Glutamatergic neuron (in vitro differentiated cells): ENCODE measurements around the gene SHTN1. TPM values are rescaled to one million over a fixed set of nuclear protein-coding genes. Genes with fewer than 3 reads are reported as not detected.

Source experiments
- DNase-seq: peaks from one replicate; pipeline ENCODE4 v3.0.0; 2022
- H3K27ac Mint-ChIP-seq: one replicate; pipeline ENCODE4 v1.8.0; 2020; ENCODE audit warnings: mild to moderate bottlenecking, mixed read lengths, inconsistent platforms; ENCODE audit not compliant: unreplicated experiment
- H3K27me3 Mint-ChIP-seq: one replicate; pipeline ENCODE4 v1.8.0; 2020; ENCODE audit warnings: mild to moderate bottlenecking, moderate library complexity, mixed read lengths, inconsistent platforms; ENCODE audit not compliant: unreplicated experiment
- H3K36me3 Mint-ChIP-seq: one replicate; pipeline ENCODE4 v1.8.0; 2020; ENCODE audit warnings: mild to moderate bottlenecking, mixed read lengths, inconsistent platforms; ENCODE audit not compliant: unreplicated experiment
- H3K4me1 Mint-ChIP-seq: one replicate; pipeline ENCODE4 v1.8.0; 2020; ENCODE audit warnings: mild to moderate bottlenecking, low read depth, mixed read lengths, inconsistent platforms; ENCODE audit not compliant: unreplicated experiment
- H3K4me3 Mint-ChIP-seq: one replicate; pipeline ENCODE4 v1.8.0; 2020; ENCODE audit warnings: mild to moderate bottlenecking, mixed read lengths, inconsistent platforms; ENCODE audit not compliant: unreplicated experiment
- H3K9me3 Mint-ChIP-seq: one replicate; pipeline ENCODE4 v1.8.0; 2020; ENCODE audit warnings: mild to moderate bottlenecking, moderate library complexity, mixed read lengths, inconsistent platforms; ENCODE audit not compliant: unreplicated experiment
- total RNA-seq: library from RNA; stranded (reverse); fragmentation: NEBNext Ultra II Directional; extraction: Animal tissue kit (Norgen Biotek cat#: 25700); gene quantifications from one replicate; pipeline ENCODE4 v1.2.1, GENCODE V29; 2021; ENCODE audit not compliant: unreplicated experiment
- TF ChIP-seq, protein P1 (sequence below): fragments of 200-600 bp; sonication (generic); IDR thresholded peaks from one replicate; pipeline ENCODE4 v1.5.0; 2021; ENCODE audit not compliant: partially characterized antibody, unreplicated experiment

The SHTN1 gene
- total RNA-seq, 1 donor from 2014 or later = 54.8 TPM

DNA sequence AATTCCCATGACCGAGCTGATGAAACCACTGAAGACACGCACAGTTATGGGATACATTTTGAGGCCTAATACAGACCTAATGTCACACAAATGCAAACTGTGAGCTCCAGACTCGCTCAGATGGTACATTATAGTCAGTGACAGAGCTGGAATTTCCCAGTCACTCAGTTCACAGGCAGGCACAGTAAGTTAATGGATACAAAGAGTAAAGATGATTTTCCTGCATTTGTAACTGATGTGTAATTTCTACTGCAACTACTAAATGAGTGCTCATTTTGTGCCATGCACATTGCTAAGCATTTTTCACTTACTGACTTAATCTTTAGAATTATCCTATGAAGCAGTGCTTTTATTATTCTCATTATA is 99.2 kb downstream of the SHTN1 start:
- H3K27me3 Mint-ChIP-seq = no peaks in the 10 kb centered on the region
- H3K4me3 Mint-ChIP-seq = no peak overlapping the region
- TF ChIP-seq, protein P1, sequence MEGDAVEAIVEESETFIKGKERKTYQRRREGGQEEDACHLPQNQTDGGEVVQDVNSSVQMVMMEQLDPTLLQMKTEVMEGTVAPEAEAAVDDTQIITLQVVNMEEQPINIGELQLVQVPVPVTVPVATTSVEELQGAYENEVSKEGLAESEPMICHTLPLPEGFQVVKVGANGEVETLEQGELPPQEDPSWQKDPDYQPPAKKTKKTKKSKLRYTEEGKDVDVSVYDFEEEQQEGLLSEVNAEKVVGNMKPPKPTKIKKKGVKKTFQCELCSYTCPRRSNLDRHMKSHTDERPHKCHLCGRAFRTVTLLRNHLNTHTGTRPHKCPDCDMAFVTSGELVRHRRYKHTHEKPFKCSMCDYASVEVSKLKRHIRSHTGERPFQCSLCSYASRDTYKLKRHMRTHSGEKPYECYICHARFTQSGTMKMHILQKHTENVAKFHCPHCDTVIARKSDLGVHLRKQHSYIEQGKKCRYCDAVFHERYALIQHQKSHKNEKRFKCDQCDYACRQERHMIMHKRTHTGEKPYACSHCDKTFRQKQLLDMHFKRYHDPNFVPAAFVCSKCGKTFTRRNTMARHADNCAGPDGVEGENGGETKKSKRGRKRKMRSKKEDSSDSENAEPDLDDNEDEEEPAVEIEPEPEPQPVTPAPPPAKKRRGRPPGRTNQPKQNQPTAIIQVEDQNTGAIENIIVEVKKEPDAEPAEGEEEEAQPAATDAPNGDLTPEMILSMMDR = no peak
- peaks cover under 1% of the 10 kb centered on the region for H3K4me1 Mint-ChIP-seq
- no peaks in the 10 kb centered on the region for H3K9me3 Mint-ChIP-seq
- H3K27ac Mint-ChIP-seq = no peak overlapping the region
- no peak for DNase-seq
- H3K36me3 Mint-ChIP-seq = peaks cover 3% of the 10 kb centered on the region

DNA sequence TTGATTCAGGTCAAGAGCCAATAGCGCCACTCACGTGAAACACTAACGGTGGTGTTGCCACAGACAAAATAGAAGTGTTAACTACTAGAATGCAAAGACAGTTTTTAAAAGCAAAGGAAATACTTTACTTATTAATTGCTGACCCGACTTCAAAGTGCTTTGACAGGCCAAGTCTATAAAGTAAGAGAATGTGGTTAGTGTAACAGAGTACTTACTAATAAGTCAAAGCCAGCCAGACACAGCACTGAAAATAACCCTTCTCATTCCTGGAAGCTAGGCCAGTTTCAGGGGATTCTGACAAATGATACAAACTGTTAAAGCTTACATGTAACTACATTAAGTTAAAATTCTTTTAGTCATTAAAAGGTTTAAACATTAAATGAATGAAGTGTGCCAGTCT is 105.4 kb downstream of the SHTN1 start:
- H3K27me3 Mint-ChIP-seq = no peaks in the 10 kb centered on the region
- H3K4me3 Mint-ChIP-seq = no peak overlapping the region
- no peak overlapping the region for H3K27ac Mint-ChIP-seq
- peaks cover 2% of the 10 kb centered on the region for H3K4me1 Mint-ChIP-seq
- H3K9me3 Mint-ChIP-seq = no peaks in the 10 kb centered on the region
- DNase-seq = no peak
- H3K36me3 Mint-ChIP-seq = peaks cover 3% of the 10 kb centered on the region
- TF ChIP-seq, protein P1 = no peak

DNA sequence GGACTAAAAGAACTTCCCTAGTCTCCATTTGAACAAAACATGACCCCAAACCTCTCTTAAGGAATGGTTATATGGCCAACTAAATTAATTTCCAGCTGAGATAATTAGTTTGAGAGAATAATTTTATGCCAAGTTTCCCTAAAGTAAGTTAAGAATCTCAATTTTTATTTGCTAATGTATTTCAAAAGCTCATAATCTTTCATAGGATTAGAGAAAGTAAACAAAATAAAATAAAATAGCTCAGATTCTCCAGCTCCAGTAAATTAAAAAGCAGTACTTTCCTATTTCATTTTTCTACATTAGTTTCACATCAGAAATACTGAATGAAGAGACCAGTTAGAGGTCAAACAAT is 111.3 kb downstream of the SHTN1 start:
- H3K27me3 Mint-ChIP-seq = no peaks in the 10 kb centered on the region
- TF ChIP-seq, protein P1 = no peak
- H3K4me1 Mint-ChIP-seq = peaks cover 44% of the 10 kb centered on the region
- no peak overlapping the region for H3K4me3 Mint-ChIP-seq
- DNase-seq = no peak
- H3K36me3 Mint-ChIP-seq = no peaks in the 10 kb centered on the region
- H3K9me3 Mint-ChIP-seq = peaks cover 8% of the 10 kb centered on the region
- peak overlapping the region; percentile 53 for H3K27ac Mint-ChIP-seq

DNA sequence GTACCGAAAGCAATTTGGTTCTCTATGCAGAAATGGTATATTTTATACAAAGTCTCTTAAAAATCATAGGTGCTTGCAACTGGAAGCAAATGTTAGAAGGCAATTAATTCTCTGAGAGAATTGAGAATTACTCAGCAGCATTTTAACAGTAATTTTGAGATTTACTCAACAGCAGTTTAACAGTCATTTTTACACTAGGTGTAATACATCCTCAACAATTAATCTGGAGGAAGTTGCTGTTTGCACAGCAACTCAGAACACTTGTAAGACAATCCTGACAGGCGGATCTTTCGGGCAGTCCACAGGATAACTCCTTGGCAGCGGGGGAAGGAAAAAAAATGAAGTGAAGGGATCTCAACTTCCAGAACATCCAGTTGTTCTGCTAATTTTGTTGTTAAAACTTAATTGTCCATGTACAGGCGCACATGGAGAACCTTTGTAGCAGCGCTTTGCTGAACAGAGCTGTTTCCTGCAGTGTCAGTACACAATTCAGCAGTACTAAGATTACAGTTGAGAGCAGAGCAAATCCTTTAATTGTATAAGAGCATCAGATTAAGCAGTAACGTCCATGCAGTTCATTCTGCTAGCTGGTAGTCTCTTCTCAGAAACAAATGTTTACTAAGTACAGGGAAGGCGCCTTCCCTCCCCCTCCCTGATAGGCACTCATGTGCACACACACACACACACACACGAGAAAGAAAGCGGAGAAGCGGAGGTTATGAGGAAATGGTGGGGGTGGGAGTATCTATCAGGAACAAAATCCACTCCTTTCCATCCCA is 111.9 kb downstream of the SHTN1 start:
- Mint-ChIP-seq H3K36me3 (no peaks in the 10 kb centered on the region), H3K27me3 (peaks cover 3% of the 10 kb centered on the region), H3K4me3 (peak overlapping the region; percentile 55), H3K9me3 (peaks cover 12% of the 10 kb centered on the region), H3K27ac (peak overlapping the region; percentile 53), H3K4me1 (peaks cover 50% of the 10 kb centered on the region)
- TF ChIP-seq, protein P1 = no peak
- DNase-seq = no peak

DNA sequence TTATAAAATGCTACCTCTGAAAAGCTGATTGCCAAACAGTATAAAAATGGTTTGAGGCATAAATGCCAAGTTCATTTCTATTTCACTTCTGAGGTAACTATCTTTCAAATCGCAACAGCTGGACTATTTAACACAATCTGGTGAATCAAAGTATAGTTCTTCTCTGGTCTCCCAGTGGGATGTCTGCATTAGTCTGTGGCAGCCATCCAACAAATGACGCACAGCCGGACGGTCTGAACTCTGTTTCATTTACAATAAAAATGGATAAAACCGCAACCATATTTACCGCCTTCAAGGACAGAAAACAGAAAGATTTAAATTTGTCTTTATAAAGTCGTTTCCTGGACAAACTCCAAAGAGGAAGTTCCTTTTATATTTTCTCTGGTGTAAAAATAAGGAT is 113.8 kb downstream of the SHTN1 start:
- DNase-seq = peak; percentile 45
- Mint-ChIP-seq H3K27me3 (peaks cover 3% of the 10 kb centered on the region), H3K27ac (peak overlapping the region; percentile 35), H3K4me1 (peaks cover 64% of the 10 kb centered on the region), H3K36me3 (no peaks in the 10 kb centered on the region), H3K4me3 (peak overlapping the region; percentile 26), H3K9me3 (peaks cover 14% of the 10 kb centered on the region)
- TF ChIP-seq, protein P1 = no peak
